Endothelial cell of umbilical vein (primary cell): Measurements from ENCODE around the gene ZNF446. TPM values are rescaled to one million over a fixed set of nuclear protein-coding genes. Genes with fewer than 3 reads are reported as not detected.
A peak's percentile ranks its signal among the peaks of the same experiment; 100 is the strongest.

ENCODE experiments used
- BruUV-seq: library from RNA; stranded (reverse); fragments of 400-500 nt; replicated peaks from 2 replicates; lab custom pipeline; 2021; lab: Mats Ljungman, UMichigan
- CTCF ChIA-PET: fragments of 300-600, 350-600 bp; sonication (Branson Sonifier 250); formaldehyde crosslinking; loops from one replicate; lab custom pipeline; 2021; ENCODE audit warnings: antibody characterized with exemption, inconsistent platforms; lab: Charles Lee
- POLR2A ChIA-PET: fragments of 300-600, 350-600 bp; sonication (Branson Sonifier 250); formaldehyde crosslinking; loops from one replicate; lab custom pipeline; 2021; ENCODE audit warnings: antibody characterized with exemption, inconsistent platforms; lab: Charles Lee
- DNase-seq: peaks from one replicate; pipeline ENCODE4 v3.0.0-alpha.2; 2011; ENCODE audit warnings: low read depth, low spot score
- FAIRE-seq: peaks from 2 replicates; lab custom pipeline; 2011; peaks lifted over from hg19 to GRCh38; lab: Jason Lieb, UNC
- H2AFZ ChIP-seq: 2 replicates; pipeline ENCODE4 v1.6.0; 2012; ENCODE audit warnings: low read depth, low read length, control low read depth, inconsistent platforms
- H3K27ac ChIP-seq: 2 replicates; pipeline ENCODE4 v1.5.1; 2011; ENCODE audit warnings: low read depth, mild to moderate bottlenecking, control low read depth, low read length, moderate library complexity; ENCODE audit not compliant: insufficient read depth
- H3K27me3 ChIP-seq, 2 experiments: 2 replicates each; pipeline versions ENCODE4 v1.6.0 to v1.6.1; 2011; ENCODE audit warnings: low read length in 2 of 2, mixed read lengths in 1 of 2; ENCODE audit not compliant: control insufficient read depth in 2 of 2, insufficient read depth in 2 of 2
- H3K36me3 ChIP-seq, 2 experiments: 2 replicates in 1 of 2; 3 replicates in 1 of 2; pipeline ENCODE4 v1.5.1; 2011; ENCODE audit warnings: low read length in 2 of 2, mild to moderate bottlenecking in 1 of 2, moderate library complexity in 1 of 2; ENCODE audit not compliant: control insufficient read depth in 2 of 2, insufficient read depth in 2 of 2; ENCODE audit errors: extremely low read depth in 1 of 2
- H3K4me1 ChIP-seq: 3 replicates; pipeline ENCODE4 v1.5.1; 2011; ENCODE audit warnings: mild to moderate bottlenecking, low read length; ENCODE audit not compliant: control insufficient read depth, insufficient read depth; ENCODE audit errors: extremely low read depth
- H3K4me2 ChIP-seq: 2 replicates; pipeline ENCODE4 v1.6.1; 2011; ENCODE audit warnings: low read length, control low read depth, mixed read lengths; ENCODE audit not compliant: insufficient read depth
- H3K4me3 ChIP-seq, 3 experiments: fragments of 200-600 bp in 1 of 3; sonication (generic), shearing (Covaris generic) in 1 of 3; replicated peaks in 1 of 3; 2 replicates each; pipeline ENCODE4 v1.5.1; 2011 to 2016; ENCODE audit warnings: control low read depth in 3 of 3, low read length in 3 of 3, mild to moderate bottlenecking in 2 of 3, inconsistent platforms in 1 of 3, low read depth in 1 of 3, moderate library complexity in 1 of 3; ENCODE audit not compliant: insufficient read depth in 1 of 3
- H3K79me2 ChIP-seq: 2 replicates; pipeline ENCODE4 v1.6.0; 2012; ENCODE audit warnings: low read length, inconsistent platforms; ENCODE audit not compliant: control insufficient read depth, insufficient read depth
- H3K9ac ChIP-seq: replicated peaks from 2 replicates; pipeline ENCODE3; 2011; ENCODE audit warnings: low read length, control low read depth; ENCODE audit not compliant: insufficient read depth; ENCODE audit errors: extremely low read depth
- H3K9me1 ChIP-seq: replicated peaks from 3 replicates; pipeline ENCODE4 v1.6.0; 2011; ENCODE audit warnings: mild to moderate bottlenecking, low read length; ENCODE audit not compliant: control insufficient read depth, insufficient read depth; ENCODE audit errors: extremely low read depth
- H3K9me3 ChIP-seq: replicated peaks from 2 replicates; pipeline ENCODE4 v1.5.1; 2012; ENCODE audit warnings: low read length, inconsistent platforms; ENCODE audit not compliant: control insufficient read depth, insufficient read depth
- H4K20me1 ChIP-seq: replicated peaks from 2 replicates; pipeline ENCODE3; 2011; ENCODE audit warnings: mild to moderate bottlenecking, low read length; ENCODE audit not compliant: control insufficient read depth, insufficient read depth; ENCODE audit errors: extremely low read depth
- CTCF ChIP-seq, 2 donors: IDR thresholded peaks; 1 replicate in 1 of 2; 2 replicates in 1 of 2; pipeline ENCODE4 v1.5.1; 2011; ENCODE audit warnings: low read length in 2 of 2, mild to moderate bottlenecking in 2 of 2, moderate library complexity in 2 of 2, control low read depth in 1 of 2, inconsistent platforms in 1 of 2, low read depth in 1 of 2; ENCODE audit not compliant: insufficient read depth in 1 of 2; ENCODE audit errors: extremely low read depth in 1 of 2
- EZH2 ChIP-seq: IDR thresholded peaks from 2 replicates; pipeline ENCODE4 v1.6.1; 2012; ENCODE audit warnings: borderline replicate concordance, low read depth, mild to moderate bottlenecking, moderate library complexity, low read length, inconsistent platforms; ENCODE audit not compliant: severe bottlenecking
- FOS ChIP-seq: IDR thresholded peaks from 2 replicates; pipeline ENCODE4 v1.6.1; 2011; ENCODE audit warnings: mild to moderate bottlenecking, low read length, moderate library complexity, borderline replicate concordance; ENCODE audit not compliant: insufficient read depth
- GATA2 ChIP-seq: IDR thresholded peaks from 2 replicates; pipeline ENCODE4 v1.7.0; 2011; ENCODE audit warnings: low read depth, mild to moderate bottlenecking, moderate library complexity, mixed read lengths, low read length; ENCODE audit not compliant: insufficient read length, insufficient read depth
- JUN ChIP-seq: IDR thresholded peaks from 2 replicates; pipeline ENCODE4 v1.6.1; 2011; ENCODE audit warnings: borderline replicate concordance, low read depth; ENCODE audit not compliant: insufficient read length, insufficient read depth
- MAX ChIP-seq: IDR thresholded peaks from 2 replicates; pipeline ENCODE4 v1.6.1; 2011; ENCODE audit not compliant: insufficient read depth, insufficient read length
- MYC ChIP-seq: IDR thresholded peaks from one replicate; pipeline ENCODE4 v1.6.1; 2011; ENCODE audit warnings: mild to moderate bottlenecking, low read depth, low read length
- POLR2A ChIP-seq: IDR thresholded peaks from 2 replicates; pipeline ENCODE4 v1.6.1; 2012; ENCODE audit warnings: low read depth, mild to moderate bottlenecking, control low read depth, low read length
- POLR2AphosphoS5 ChIP-seq: IDR thresholded peaks from 2 replicates; pipeline ENCODE4 v1.6.1; 2012; ENCODE audit warnings: low read depth, mild to moderate bottlenecking, control low read depth, low read length, moderate library complexity; ENCODE audit not compliant: insufficient read depth
- dilution Hi-C: fragments of 300-500 bp; cut with MboI; formaldehyde crosslinking; loops from one replicate; pipeline ENCODE4 v1.15.0; 2019; ENCODE audit warnings: low sequenced_read_pairs; ENCODE audit not compliant: extremely low pct_ligation_motif_present
- intact Hi-C: fragments of 100-400 bp; cut with micrococcal nuclease; formaldehyde crosslinking; loops from one replicate; pipeline ENCODE4 v1.10.0; 2022
- polyA plus RNA-seq, 4 experiments: library from polyadenylated mRNA; depleted of rRNA in 3 of 4; stranded (reverse) in 3 of 4; unstranded in 1 of 4; fragments of >200 nt; gene quantifications; 2 replicates each; pipeline versions ENCODE4 v1.2.1 to v1.2.3, GENCODE V29; 2011 to 2012; ENCODE audit warnings: missing spikeins in 1 of 4
- total RNA-seq: library from RNA; stranded (reverse); gene quantifications from 2 replicates; pipeline ENCODE4 v1.2.3, GENCODE V29; 2021

The ZNF446 gene
- total and polyA plus RNA-seq, 2 donors (not counting 3 experiments of a cell fraction or from before 2014, with no cell fraction given) = 7.0 to 8.3 TPM

GRCh38 chr19:58516964-58517833 is 41.0 kb downstream of the ZNF446 start:
- CTCF ChIA-PET = interaction anchor here (1.0 to 4.6 kb wide), 2 partner anchors 27 to 61 kb away, joined by 3 to 111 read pairs; partner anchors contain the start of gene TRIM28
- Histone ChIP-seq H3K79me2 (peaks cover 36% of the 10 kb centered on the region), H3K9ac (no peak overlapping the region), H4K20me1 (no peaks in the 10 kb centered on the region), H2AFZ (no peak overlapping the region), H3K9me1 (no peaks in the 10 kb centered on the region), H3K4me1 (peaks cover 23% of the 10 kb centered on the region), H3K9me3 (no peaks in the 10 kb centered on the region), H3K27me3 (no peaks in the 10 kb centered on the region), H3K4me3 (no peak overlapping the region), H3K27ac (no peak overlapping the region), H3K36me3 (peaks cover 0 to 11% of the 10 kb centered on the region in 2 experiments), H3K4me2 (no peak overlapping the region)
- DNase-seq = no peak
- no peak for FAIRE-seq
- intact Hi-C loops (no loop called here), dilution Hi-C loops (no loop called here)
- TF ChIP-seq FOS (no peak), POLR2AphosphoS5 (peak; percentile 13)
- POLR2A ChIA-PET = no interaction called here
- BruUV-seq = no TSS peak

- BruUV-seq = TSS peak; percentile 17
- H3K4me2 ChIP-seq = peak overlapping the region; percentile 22
- TF ChIP-seq CTCF (IDR thresholded peaks at IDR 0.05; ENCODE audit: extremely low read depth in 1 of 2, insufficient read depth in 1 of 2, low read depth in 1 of 2, low read length in 2 of 2) (no peak), POLR2A (no peak), GATA2 (no peak), FOS (no peak), MYC (no peak), MAX (no peak), POLR2AphosphoS5 (no peak), EZH2 (no peak), JUN (no peak)
- H3K36me3 ChIP-seq = peaks cover 0 to 11% of the 10 kb centered on the region in 2 experiments
- no peaks in the 10 kb centered on the region for H4K20me1 ChIP-seq
- H3K9ac ChIP-seq = peak overlapping the region; percentile 91
- intact Hi-C loops (loop anchor here (1.0 to 2.0 kb wide), 9 partner anchors 19 to 299 kb away; partner anchors contain the start of genes CHMP2A, TRIM28 and ZNF544), dilution Hi-C loops (no loop called here)
- no peaks in the 10 kb centered on the region for H3K9me1 ChIP-seq
- ChIA-PET CTCF (interaction anchor here (0.7 to 4.6 kb wide), 20 partner anchors 10 to 136 kb away, joined by 3 to 111 read pairs (median 6); partner anchors contain the start of genes CHMP2A, MZF1, TRIM28 and UBE2M), POLR2A (interaction anchor here (2.6 to 3.4 kb wide), 2 partner anchors 25 to 57 kb away, joined by 17 to 20 read pairs; partner anchors contain the start of gene TRIM28)
- H3K9me3 ChIP-seq = no peaks in the 10 kb centered on the region
- H2AFZ ChIP-seq = no peak overlapping the region
- H3K27me3 ChIP-seq = no peaks in the 10 kb centered on the region
- DNase-seq (no peak), FAIRE-seq (no peak)
- peaks cover 23% of the 10 kb centered on the region for H3K4me1 ChIP-seq
- H3K79me2 ChIP-seq = peaks cover 36% of the 10 kb centered on the region
- peak overlapping the region; percentile 69 for H3K27ac ChIP-seq
- peak overlapping the region; percentile 67 to 83 (median 73) for H3K4me3 ChIP-seq
These were observed 42.3 kb downstream of the ZNF446 start for GRCh38 chr19:58518256-58519086.
